Stimulated activated CD8-positive, alpha-beta memory T cell treated with anti-CD3 and anti-CD28 coated beads, Interleukin-12 subunit alpha, Interleukin-12 subunit beta, amount 100 ng/mL, for 1 hour (primary cell): ENCODE results near the gene ADCK2.
"Not testable (repeated sequence)": the region's sequence is repeated elsewhere in the genome, so short reads cannot be mapped to it uniquely, and the experiment has no call there.

Source experiments
- DNase-seq: peaks from one replicate; pipeline ENCODE4 v3.0.0-alpha.2; 2020; ENCODE audit warnings: low read depth

ADCK2 gene

DNA sequence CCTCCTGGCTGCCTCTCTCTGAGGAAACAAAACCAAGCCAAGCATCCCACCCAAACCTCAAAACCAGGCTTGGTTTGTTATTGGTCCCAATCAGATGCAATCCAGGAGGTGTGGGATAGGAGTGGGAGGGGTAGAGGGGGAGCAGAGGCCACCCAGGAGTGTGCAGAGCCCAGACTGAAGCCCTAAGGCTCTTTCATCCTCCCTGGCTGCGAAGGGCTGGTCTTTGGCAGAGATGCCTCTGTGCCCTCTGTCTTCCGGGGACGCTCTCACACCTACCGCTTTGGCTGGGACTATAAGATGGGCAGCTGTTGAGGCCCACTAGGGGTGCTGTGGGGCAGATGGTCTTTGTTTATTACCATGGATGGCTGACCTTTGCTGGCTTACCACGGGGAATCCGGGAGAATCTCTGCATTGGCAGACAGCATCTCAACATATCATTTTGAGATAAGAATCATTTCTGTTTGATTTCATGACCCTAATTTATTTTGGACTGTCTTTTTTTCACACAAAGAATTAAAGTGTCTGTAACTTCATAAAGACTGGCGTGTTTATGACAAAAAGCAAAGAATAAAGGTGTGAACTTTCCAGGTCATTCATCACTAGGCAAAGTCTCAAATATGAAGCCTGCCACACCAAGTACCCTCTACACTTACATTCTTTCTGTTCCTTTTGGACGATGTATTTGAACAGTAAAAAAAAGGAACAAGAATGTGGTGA, 25.7 kb upstream of the ADCK2 start:
- peak; percentile 20 for DNase-seq

DNA sequence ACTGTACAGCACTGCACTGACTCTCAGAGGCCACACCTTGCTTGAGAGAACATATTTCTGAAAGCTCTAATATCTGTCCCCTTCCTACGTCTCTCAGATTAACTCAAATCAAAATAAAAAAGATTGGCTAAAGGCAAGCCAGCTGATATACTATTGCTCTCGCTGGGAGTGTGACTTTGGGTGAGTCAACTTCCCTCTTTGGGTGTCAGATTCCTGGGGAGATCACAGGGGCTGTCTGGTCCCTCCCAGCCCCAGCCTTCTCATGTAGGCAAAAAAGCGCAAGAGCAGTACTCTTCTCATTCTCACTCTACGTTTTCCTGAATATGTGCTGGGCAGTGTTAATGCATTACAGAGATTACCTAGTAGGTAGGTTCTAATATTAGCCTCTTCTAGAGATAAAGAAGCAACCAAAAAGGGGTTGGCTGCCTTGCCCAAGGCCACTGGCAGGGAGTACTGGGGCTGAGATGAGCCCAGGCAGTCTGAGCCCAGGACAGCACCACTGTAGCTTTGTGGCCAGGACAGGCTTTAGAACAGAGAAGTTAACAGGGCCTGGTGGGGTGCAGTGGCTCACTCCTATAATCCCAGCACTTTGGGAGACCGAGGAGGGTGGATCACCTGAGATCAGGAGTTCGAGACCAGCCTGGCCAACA, 23.1 kb upstream of the ADCK2 start:
- DNase-seq = no peak

DNA sequence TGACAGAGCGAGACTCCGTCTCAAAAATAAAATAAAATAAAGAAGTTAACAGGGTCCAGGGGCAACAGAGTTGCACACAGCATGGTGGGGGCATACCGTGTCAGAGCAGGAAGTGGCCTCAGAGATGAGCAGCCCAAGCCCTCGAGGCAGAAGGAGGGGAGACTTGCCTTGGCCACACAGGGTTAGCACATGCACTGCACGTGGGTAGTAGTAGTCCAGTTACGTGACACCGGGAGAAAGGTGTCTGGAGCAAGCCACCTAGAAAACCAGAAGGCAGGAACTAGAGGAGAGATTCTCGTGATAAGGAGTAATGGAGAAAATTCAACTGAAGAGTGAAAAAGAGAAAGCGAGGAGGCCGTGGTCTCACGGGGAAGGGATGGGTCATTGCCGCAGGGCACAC, 22.4 kb upstream of the ADCK2 start:
- DNase-seq = no peak

DNA sequence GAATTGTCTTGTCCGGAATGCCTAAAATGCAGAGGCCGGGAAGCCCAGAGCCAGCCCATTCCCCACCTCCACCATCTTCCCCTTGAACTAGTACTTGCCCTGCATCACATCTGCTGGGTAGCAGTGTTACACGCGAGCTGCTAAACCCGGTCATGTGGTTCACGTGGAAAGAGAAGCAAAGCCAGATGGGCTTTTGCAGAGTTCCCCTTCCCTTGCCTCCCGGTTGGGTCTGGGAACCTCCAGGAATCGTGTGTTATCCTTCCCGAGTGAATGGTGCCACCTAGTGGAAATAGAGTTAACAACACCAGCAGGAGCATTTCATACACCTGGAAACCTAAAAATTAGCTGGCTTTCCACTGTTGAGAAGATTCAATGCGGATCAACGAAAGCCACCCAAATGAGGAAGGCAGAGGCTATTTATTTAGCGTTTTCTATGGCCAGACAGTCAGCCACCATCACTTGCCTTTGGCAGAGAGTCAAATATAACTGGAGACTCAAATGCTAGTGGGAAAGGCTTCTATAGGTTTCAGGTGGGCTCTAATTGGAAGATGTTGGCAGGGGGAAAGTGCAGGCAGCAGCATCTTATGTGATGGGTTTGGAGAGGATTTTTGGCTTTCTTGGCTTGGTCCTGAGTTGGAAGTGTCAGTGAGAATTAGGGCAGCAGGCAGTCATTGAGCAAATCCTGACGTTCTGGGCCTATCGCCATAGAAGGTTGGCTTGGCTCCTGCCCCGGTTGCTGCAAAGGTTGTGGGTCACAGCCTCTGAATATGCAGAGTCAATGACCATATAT, 19.2 kb upstream of the ADCK2 start:
- DNase-seq = no peak

DNA sequence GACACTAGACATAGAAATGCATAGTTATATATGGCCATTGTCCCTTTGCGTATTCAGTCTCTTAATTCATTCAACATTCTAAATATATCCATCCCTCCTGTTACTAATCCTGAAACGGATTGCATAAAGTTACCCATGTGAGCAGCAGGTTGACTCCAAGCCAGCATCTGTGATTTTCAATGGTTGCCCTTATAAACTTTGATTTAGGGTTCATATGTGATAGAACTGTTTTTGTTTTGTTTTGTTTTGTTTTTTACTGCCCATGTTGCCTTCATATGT, 18.7 kb upstream of the ADCK2 start:
- DNase-seq = no peak

DNA sequence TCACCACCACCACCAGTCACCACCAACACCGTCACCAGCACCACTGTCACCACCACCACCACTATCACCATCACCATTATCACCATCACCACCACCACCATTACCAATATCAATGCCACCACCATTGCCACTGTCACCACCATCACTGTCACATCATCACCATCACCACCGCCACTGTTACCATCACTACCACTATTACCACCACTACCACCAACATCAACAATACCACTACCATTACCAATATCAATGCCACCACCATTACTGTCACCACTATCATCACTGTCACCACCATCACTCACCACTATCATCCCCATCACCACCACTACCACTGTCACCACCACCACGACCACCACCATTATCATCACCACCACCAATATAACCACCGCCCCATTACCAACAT, 18.1 kb upstream of the ADCK2 start:
- DNase-seq = no peak

DNA sequence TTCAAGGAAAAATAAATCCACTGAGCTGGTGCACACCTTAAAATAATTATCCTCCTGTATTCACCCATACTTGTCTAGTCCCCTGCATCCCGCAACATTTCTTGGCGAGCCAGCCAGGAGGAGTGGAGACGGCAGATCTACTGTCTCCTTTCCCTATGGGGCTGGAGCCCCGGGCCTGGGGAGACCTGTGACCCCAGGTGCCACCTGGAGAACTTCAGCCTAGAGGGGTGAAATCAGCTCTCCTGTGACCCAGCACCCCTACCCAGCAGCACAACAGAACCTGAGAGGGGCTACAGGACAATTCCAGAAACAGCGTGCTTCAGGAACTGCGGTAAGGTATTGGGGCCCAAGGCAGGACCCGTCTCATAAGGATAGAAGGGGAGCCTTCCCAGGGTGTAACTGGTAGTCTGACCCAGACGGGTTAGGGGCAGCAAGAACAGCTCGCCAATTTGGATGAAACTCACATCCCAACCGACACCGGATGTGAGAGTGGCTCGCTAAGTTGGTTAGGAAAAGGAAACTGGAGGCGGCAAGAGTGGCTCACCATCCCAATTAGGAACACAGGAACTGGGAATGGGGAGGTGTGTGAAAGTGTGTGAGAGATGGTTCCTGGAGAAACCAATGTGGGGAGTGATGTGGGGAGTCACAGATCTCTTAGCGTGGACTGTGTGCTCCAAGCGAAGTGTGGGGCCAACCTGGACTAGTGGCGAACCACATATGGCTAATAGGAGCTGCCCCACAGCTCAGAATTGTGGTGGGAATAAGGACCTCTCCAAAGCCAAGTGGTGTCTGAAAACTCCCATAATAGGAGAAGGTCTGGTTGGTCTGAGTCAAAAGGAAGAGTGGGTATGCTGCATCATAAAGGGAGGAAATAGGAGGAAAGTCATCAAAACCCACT, 17.0 kb upstream of the ADCK2 start:
- DNase-seq = no peak

DNA sequence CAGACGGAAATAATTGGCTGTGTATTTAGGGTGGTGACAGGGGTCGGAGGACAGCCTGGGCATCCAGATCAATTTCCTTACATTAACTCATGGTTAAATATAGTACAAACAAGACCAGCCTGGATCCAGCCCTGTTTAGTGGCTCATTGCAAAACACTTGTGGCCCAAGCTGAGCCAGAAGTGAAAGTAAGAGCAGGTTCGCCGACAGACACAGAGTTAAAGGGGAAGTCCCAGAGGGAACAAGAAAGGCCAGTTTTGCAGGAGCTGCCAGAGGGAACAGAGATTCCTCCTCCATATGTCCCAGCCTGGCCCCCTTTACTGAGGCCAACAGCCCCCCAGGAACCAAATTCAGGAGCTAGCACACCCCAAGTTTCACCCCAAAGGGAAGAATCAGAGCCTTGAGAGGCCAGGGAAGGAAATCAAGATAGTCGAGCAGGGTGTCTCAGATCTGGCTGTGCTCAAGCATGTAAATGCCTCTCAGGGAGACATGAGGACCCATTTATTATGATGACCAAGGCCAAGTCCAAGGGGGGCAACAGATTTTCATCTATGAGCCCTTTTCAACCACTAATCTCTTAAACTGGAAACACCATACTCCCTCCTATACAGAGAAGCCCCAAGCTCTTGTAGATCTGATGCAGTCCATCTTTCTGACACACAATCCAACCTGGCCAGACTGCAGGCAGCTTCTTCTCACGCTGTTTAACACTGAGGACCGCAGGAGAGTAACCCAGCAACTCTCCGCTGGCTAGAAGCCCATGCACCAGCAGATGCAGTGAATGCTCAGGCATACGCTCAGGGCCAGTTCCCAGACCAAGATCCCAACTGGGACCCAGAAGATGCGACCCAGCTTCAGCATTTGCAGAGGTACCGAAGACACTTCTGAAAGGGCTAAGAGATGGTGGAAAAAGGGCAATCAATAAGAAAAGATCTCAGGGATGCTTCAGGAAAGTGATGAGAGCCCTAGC, 15.9 kb upstream of the ADCK2 start:
- no peak for DNase-seq

DNA sequence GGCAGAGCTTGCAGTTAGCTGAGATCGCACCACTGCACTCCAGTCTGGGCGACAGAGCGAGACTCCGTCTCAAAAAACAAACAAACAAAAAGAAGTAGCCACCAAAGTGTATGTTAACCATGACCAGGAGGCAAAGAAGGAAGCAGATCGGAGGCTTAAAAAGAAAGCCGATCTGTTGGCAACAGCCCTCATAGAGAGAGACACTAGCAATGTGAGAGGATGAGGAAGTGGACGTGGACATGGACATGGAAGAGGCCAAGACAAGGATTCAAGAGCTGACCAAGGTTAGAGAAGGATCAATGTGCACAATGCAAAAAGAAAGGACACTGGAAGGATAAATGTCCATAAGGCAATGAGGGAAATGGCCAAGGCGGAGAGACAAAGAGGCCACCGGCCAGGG, 14.9 kb upstream of the ADCK2 start:
- no peak for DNase-seq

DNA sequence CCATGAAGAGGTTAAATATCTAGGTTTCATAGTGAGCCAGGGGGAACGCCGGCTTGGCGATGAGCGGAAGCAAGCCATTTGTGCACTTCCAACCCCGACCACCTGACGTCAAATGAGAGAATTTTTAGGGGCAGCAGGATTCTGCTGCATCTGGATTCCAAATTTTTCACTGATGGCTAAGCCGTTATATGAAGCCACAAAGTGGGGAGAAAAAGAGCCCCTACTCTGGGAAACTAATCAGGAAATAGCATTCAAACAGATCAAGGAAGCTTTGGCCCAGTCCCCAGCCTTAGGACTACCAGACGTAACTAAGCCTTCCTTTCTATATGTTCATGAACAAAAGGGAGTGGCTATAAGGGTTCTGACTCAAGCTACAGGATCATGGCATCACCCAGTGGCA, 12.9 kb upstream of the ADCK2 start:
- no peak for DNase-seq

DNA sequence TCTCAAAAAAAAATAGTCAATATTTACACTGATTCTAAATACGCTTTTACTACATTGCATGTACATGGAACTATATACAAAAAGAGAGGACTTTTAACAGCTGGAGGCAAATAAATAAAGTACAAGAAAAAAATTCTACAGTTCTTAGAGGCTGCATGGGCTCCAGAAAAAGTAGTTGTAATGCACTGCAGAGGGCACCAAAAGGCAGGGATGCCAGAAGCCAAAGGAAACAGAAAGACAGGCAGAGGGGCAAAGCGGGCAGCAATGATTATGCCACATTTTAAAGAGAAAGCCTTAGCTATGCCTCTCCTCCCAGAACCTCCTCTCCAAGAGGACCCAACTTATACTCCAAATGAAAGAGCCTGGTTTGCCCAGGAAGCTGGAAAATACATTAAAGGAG, 11.6 kb upstream of the ADCK2 start:
- no peak for DNase-seq

DNA sequence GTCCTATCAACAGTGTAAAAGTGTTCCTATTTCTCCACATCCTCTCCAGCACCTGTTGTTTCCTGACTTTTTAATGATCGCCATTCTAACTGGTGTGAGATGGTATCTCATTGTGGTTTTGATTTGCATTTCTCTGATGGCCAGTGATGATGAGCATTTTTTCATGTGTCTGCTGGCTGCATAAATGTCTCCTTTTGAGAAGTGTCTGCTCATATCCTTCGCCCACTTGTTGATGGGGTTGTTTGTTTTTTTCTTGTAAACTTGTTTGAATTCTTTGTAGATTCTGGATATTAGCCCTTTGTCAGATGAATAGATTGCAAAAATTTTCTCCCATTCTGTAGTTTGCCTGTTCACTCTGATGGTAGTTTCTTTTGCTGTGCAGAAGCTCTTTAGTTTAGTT, 9.8 kb upstream of the ADCK2 start:
- DNase-seq = not testable (repeated sequence)

DNA sequence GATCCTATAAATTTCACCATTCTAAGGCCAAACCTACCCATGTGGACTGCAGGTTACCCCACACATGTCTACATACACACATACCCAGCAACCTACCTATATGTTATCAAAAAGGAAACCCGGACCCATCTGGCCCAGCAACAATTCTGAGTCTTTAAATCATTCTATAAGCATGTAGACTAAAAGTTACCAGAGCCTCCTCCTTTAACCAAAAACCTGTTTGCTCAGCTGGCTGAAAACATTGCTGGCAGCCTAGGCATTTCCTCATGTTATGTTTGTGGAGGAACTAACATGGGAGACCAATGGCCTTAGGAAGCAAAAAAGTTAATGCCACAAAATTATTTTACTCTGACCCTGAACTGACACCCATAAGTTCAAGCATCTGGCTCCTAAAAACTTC, 5.3 kb upstream of the ADCK2 start:
- DNase-seq = no peak

DNA sequence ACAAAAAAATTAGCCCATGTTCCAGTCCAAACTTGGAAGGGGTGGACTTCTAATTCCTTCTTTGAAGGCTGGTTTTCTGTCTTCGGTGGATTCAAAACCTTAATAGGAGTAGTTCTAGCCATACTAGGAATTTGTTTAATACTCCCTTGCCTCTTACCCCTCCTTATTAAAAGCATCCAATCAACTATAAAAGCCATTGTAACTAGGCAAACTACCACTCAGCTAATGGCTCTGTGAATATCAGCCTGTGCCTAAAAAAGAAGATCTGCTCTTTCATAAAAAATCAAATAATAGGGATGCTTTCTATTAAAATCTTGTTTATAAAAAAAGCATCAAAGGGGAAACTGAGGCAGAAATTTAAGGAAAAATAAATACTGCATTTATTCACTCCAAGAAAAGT, 4.1 kb upstream of the ADCK2 start:
- no peak for DNase-seq

DNA sequence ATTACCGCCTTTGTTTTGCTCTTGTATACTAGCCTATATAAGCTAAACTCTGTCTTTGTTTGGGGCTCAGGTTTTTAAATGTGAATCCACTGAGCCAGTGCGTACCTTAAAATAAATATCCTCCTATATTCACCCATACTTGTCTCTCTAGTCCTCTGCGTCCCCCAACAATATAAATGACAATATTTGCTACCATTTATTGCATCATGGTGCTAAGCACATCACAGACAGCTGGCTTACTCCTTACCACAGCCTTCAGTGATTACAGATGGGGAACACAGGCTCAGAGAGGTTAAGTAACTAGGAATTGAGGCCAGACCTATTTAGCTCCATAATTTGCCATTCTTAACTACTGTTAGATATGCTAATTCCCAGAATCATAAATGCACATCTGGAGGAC, 3.4 kb upstream of the ADCK2 start:
- DNase-seq = no peak

DNA sequence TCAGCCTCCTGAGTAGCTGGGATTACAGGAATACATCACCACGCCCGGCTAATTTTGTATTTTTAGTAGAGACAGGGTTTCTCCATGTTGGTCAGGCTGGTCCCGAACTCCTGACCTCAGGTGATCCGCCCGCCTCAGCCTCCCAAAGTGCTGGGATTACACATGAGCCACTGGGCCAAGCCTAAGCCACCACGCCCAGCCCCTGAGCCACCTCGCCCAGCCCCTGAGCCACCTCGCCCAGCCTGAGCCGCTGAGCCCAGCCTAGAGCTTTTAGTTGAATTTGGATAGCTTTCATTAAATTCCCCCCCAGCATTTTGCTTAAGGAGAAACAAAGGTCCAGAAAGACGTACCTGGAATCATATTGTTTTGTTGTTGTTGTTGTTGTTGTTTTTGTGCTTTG, 2.9 kb upstream of the ADCK2 start:
- DNase-seq = not testable (repeated sequence)

DNA sequence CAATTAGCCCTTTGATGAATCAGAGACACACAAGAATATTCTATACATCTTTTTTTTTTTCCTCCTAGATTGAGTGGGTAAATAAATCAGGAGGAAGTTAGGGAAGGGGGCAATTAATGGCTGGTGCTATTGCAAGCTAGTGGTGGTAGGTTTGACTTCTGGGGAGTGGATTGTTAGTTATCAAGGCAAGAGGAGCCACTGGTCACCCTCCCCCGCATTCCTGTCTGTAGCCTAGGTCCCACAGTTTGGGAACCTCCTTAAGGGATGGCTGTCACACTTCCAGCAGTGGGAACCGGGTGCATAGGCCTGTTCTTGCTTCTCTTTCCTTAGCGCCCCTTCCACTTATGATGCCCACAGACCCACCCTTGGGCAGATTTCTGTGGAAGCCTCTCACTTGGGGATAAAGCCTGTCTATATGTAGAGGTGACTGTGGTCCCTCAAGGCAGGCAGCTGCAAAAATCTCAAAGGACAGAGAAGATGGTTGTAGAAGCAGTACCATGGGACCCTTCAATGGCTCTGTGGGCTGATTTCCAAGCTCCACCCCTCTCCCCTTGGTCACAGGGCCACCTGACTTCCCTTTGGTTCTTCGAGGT, 2.3 kb upstream of the ADCK2 start:
- DNase-seq = no peak

DNA sequence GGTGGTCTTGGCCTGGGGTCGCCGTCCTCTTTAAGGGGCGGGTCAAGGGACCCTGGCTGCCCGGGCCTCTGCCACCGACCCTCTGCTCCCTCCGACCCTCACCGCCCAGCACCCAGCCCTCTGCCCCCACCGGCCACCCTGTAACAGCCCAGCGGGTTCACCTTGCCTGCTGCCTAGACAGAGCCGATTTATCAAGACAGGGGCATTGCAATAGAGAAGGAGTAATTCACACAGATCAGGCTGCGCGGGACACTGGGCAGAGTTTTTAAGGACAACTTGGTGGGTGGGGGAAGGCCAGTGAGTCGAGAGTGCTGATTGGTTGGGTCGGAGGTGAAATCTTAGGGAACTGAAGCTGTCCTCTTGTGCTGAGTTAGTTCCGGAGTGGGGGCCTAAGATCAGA, 779 bp upstream of the ADCK2 start:
- DNase-seq = no peak

DNA sequence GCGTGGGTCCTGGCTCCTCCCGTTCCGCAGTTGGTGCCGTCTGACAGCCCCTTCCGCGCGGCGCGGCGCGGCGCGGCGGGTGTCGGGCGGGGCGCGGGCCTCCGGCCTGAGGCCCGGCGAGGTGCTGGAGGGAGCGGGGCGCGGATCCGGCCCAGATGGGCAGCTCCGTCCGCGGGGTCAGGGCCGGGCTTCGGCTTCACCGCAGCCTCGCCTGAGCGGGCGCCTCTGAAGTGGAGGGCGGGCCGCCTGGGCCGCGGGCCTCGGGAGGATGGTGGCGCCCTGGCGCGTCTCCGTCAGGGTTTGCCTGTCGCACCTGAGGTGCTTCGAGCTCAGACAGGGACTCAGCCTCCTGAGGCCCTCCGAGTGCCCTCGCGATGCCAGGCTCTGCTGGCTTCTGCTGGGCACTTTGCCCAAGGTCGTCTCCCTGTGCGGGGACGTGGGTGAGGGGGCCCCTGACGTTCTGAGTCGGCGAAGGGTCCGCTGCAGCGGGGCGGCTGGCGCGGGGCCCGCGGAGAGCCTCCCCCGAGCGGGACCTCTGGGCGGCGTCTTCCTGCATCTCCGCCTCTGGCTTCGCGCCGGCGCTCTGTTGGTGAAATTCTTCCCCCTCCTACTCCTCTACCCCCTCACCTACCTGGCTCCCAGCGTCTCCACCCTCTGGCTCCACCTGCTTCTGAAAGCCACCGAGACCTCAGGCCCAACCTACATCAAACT, 473 bp downstream of the ADCK2 start:
- peak; percentile 33 for DNase-seq

DNA sequence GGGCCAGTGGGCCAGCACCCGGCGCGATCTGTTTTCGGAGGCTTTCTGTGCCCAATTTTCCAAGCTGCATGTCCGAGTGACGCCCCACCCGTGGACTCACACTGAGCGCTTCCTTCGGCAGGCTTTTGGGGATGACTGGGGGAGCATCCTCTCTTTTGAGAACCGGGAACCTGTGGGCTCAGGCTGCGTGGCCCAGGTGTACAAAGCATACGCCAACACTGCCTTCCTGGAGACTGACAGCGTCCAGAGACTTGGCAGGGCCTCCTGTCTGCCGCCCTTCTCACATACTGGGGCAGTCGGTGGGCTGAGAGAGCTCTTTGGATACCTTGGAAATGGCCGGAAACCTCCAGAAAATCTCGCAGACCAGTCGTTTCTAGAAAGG, 1.0 kb downstream of the ADCK2 start:
- no peak for DNase-seq
